Activated T-helper 2 cell treated with anti-CD3 and anti-CD28 coated beads, Interferon-gamma antibody, Interleukin-2, Interleukin-4, amounts not matched to agents 10 μg/mL and 5 μg/mL and 100 μg/mL, durations not matched to agents 14 hours and 24 hours and 36 hours (primary cell): ENCODE results near the gene RNU6-1. TPM values are rescaled to one million over a fixed set of nuclear protein-coding genes. Genes with fewer than 3 reads are reported as not detected.

Experiments used
- DNase-seq: peaks from one replicate; pipeline ENCODE4 v3.0.0; 2021; ENCODE audit warnings: low spot score
- H3K27ac Mint-ChIP-seq: one replicate; pipeline ENCODE4 v1.8.0; 2021; ENCODE audit warnings: mixed read lengths
- H3K27me3 Mint-ChIP-seq: one replicate; pipeline ENCODE4 v1.8.0; 2021; ENCODE audit warnings: low read depth, mixed read lengths
- H3K36me3 Mint-ChIP-seq: one replicate; pipeline ENCODE4 v1.8.0; 2021; ENCODE audit warnings: low read depth, mixed read lengths
- H3K4me1 Mint-ChIP-seq: one replicate; pipeline ENCODE4 v1.8.0; 2021; ENCODE audit warnings: low read depth, mixed read lengths
- H3K4me3 Mint-ChIP-seq: one replicate; pipeline ENCODE4 v1.8.0; 2021; ENCODE audit warnings: low read depth, mild to moderate bottlenecking, moderate library complexity, mixed read lengths
- H3K9me3 Mint-ChIP-seq: one replicate; pipeline ENCODE4 v1.8.0; 2021; ENCODE audit warnings: mixed read lengths
- intact Hi-C: fragments of 100-400 bp; cut with micrococcal nuclease; formaldehyde crosslinking; loops from one replicate; pipeline ENCODE4 v1.15.1; 2023
- total RNA-seq: library from RNA; stranded (reverse); gene quantifications from 2 replicates; pipeline ENCODE4 v1.2.3, GENCODE V29; 2022

Gene RNU6-1
- total RNA-seq, 1 donor from 2014 or later = not detected

GRCh38 chr15:67836477-67836876 lies 3.4 kb downstream of the RNU6-1 start:
- peaks cover 33% of the 10 kb centered on the region for H3K4me1 Mint-ChIP-seq
- H3K4me3 Mint-ChIP-seq = no peak overlapping the region
- peaks cover 62% of the 10 kb centered on the region for H3K27me3 Mint-ChIP-seq

DNA sequence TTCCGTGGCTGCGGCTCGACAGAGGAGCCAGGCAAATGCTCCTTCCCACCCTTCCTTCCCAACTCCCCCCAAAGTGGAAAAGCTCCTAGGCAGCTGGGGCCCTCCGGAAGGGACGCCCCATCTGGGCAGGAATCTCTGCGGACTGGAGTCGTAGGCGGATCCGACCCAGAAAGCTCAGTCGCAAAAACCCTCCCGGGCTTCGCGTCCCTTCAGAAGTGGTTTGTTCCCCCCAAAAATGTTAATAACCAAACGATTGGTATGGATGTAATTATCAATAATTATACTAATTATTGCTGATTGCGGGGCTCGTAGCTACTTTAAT lies 3.8 kb downstream of the RNU6-1 start:
- no peak for DNase-seq
- peaks cover 29% of the 10 kb centered on the region for H3K4me1 Mint-ChIP-seq
- intact Hi-C loops = loop anchor here (1.0 to 10.0 kb wide), 4 partner anchors 334 to 889 kb away; no protein-coding TSS in a partner anchor
- H3K27me3 Mint-ChIP-seq = peaks cover 66% of the 10 kb centered on the region
- no peak overlapping the region for H3K27ac Mint-ChIP-seq
- H3K4me3 Mint-ChIP-seq = peak overlapping the region; percentile 51
- no peaks in the 10 kb centered on the region for H3K9me3 Mint-ChIP-seq
- H3K36me3 Mint-ChIP-seq = no peaks in the 10 kb centered on the region

More at GRCh38 chr15:67836477-67836876, 3.4 kb downstream of the RNU6-1 start:
- Mint-ChIP-seq H3K27ac (no peak overlapping the region), H3K36me3 (no peaks in the 10 kb centered on the region), H3K9me3 (no peaks in the 10 kb centered on the region)
- no peak for DNase-seq
- intact Hi-C loops = loop anchor here (1.0 to 10.0 kb wide), 4 partner anchors 334 to 889 kb away; no protein-coding TSS in a partner anchor

DNA sequence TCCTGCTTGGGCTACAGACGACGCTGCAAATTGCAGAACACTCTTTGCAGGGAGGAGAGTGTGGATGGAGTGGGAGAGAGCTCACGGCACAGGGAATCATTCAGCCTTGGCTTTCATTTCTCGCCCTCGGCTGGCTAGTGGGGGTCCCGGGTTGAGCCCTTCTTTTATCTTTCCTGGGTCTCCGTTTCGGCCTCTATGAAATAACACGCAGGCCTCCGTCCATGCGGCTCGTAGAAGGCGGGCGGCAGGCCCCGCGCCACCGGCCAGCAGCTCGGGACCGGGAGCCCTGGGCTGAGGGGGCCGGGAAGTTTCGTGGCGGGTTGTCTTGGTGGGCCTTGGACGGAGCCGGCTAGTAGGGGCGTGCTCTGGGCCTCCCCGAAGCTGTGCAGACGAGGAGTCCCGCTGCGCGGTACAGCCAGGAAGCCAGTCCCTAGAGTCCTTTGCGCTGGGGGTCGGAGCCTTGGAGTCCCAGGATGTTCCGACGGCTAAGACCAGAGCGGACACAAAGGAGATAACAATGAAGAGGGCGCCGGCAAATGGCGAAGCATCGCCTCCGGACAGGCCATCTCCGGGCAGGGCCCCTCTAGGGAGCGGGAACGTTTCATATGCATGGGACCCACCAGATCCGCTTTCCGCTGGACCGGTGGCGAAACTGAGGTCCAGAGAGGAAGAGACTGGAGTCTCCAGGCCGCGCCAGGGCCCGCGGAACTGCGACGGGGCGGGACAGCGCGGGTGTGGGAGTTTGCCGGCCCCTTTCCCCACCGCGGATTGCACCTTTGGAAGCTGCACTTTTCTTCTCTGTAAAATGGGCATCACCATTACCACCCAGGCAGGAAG lies 4.3 kb downstream of the RNU6-1 start:
- Mint-ChIP-seq H3K4me1 (peaks cover 26% of the 10 kb centered on the region), H3K9me3 (no peaks in the 10 kb centered on the region), H3K27ac (no peak overlapping the region), H3K27me3 (peaks cover 70% of the 10 kb centered on the region), H3K36me3 (no peaks in the 10 kb centered on the region), H3K4me3 (peak overlapping the region; percentile 52)
- intact Hi-C loops = loop anchor here (1.0 to 10.0 kb wide), 4 partner anchors 333 to 888 kb away; no protein-coding TSS in a partner anchor
- DNase-seq = no peak

DNA sequence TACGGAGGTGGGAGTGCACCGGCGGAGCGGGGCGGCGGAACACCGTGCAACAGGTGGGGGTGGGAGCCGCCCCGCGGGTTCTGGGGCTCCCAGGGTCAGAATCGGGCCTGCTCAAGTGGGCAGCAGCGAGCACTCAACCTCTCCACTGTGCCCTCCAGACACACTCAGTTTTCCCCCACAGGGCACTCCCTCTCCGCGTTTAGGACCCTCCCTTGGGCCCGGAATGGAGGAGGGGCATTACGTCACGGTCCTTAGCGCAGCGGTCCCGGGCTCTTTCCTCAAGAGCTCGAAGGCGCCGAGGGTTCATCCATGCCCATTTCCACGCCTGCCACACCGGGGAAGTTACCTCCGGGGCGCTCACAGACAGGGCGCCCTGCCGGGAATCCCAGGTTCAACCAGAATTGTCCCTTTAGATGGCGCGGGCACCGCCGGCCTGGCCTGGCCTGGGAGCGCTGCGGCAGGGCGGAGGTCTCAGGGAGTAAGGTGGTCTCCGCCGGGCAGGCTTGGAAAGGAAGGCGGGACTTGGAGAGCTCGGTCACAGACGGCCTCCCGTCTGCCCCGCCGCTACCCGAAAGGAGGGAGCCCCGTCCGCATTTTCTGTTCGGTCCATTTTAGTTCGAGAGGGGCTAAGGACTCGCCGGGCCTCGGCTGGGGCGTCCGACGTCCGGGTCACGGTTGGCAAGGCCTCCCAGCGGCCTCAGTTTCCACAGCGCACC lies 5.1 kb downstream of the RNU6-1 start:
- Mint-ChIP-seq H3K27me3 (peaks cover 77% of the 10 kb centered on the region), H3K27ac (no peak overlapping the region), H3K4me3 (peak overlapping the region; percentile 52), H3K4me1 (peaks cover 24% of the 10 kb centered on the region), H3K9me3 (no peaks in the 10 kb centered on the region), H3K36me3 (no peaks in the 10 kb centered on the region)
- DNase-seq = no peak
- intact Hi-C loops = loop anchor here (5.0 to 10.0 kb wide), 3 partner anchors 332 to 887 kb away; no protein-coding TSS in a partner anchor

DNA sequence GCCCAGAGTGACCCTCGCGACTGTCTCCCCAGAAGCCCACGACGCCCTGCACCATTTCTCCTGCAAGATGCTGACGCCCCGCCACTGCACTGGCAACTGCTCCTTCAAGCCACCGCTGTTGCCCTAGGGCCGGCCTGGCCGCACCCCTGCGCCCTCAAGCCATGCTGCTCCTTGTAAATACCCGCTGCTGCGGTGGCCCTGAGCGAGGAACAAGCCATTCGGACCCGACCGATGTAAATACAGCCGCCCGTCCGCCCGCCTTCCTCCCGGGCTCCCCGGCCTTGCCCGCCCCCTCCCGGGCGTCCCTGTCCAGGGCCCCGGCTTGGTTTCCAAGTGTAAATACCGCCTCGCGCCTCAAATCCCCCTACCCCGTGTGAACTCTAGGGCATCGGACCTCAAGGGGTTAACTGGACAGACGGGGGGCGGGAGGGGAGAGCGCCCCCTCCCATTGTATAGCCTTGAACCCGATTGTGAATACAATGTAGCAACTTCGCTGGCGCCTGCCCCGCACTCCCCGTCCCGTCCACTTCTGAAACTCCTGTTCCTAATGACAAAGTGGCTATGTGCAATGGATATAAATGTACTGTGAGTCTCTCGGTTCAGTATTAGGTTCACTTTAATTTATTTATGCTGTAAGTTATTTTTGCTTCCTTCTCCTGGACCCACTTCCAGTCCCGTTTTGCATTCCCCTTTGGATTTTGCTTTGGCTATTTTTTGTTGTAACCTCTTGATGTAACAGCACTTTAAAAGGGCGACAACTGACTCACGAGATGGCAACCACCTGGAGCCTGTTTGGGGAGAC lies 5.9 kb downstream of the RNU6-1 start:
- Mint-ChIP-seq H3K27ac (no peak overlapping the region), H3K4me1 (peaks cover 19% of the 10 kb centered on the region), H3K4me3 (peak overlapping the region; percentile 33), H3K9me3 (no peaks in the 10 kb centered on the region), H3K36me3 (no peaks in the 10 kb centered on the region), H3K27me3 (peaks cover 80% of the 10 kb centered on the region)
- intact Hi-C loops = loop anchor here (10.0 kb wide), 1 partner anchor 529 kb away; no protein-coding TSS in a partner anchor
- DNase-seq = no peak

DNA sequence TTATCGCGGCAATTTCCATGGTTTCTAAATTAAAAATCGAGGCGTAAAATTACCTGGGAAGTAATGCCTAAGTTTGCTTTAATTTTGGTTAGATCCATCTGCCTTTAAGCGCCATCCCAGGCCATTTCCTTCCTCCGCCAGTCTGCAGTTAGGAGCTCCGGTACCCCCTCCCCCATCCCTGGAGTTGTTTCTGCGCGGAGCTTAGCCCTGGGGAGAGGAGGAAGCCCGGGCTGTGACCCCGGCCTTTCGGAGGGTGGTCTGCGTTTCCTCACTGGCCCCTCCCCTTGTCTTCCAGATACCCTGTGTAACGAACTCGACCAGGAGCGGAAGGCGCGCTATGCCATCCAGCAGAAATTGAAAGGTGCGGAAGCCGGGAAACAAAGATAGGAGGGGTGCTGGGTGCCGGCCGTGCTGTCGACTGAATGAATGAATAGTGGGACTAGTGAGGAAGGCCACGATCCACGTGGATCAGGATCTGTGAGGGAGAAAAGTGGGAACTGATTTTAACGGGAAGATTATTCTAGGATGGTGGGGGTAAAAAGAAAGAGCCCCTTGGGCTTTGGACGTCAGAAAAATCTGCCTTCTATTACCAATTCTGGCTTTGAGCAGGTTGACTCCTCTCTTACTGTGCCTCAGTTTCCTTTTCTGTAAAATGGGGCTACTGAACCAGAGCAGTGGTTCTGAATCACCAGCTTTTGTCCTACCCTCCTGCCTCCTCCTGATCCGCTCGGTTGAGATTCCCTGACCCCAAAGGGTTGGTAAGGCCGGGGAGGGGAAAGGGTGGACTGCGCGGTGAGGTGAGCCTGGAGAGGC lies 6.7 kb downstream of the RNU6-1 start:
- Mint-ChIP-seq H3K4me3 (peak overlapping the region; percentile 20), H3K27me3 (peaks cover 82% of the 10 kb centered on the region), H3K36me3 (no peaks in the 10 kb centered on the region), H3K27ac (no peak overlapping the region), H3K9me3 (no peaks in the 10 kb centered on the region), H3K4me1 (peaks cover 18% of the 10 kb centered on the region)
- intact Hi-C loops = loop anchor here (10.0 kb wide), 1 partner anchor 528 kb away; no protein-coding TSS in a partner anchor
- no peak for DNase-seq

GRCh38 chr15:67832031-67832551 lies 7.8 kb downstream of the RNU6-1 start:
- Mint-ChIP-seq H3K9me3 (no peaks in the 10 kb centered on the region), H3K27ac (no peak overlapping the region), H3K4me1 (peaks cover 18% of the 10 kb centered on the region), H3K4me3 (no peak overlapping the region), H3K36me3 (no peaks in the 10 kb centered on the region), H3K27me3 (peaks cover 74% of the 10 kb centered on the region)
- no peak for DNase-seq
- intact Hi-C loops = loop anchor here (10.0 kb wide), 1 partner anchor 527 kb away; no protein-coding TSS in a partner anchor

DNA sequence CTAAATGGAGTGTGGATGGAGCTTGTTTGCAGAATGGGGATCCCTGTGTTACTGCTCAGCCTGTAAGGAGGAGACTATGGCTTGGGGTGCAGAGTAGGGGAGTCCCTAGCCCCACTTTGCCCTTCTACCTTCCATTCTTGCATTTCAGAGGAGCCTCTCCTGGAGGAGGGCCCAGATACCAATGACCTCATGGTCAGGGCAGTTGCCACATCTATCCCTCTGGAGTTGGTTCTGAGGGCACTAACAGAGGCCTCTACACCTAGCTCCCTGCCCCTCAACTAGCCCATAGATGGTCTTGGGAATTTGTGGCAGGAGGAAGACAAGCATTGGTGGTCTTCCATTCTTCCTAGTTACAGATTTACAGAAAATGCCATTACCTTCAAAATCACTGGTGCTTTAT lies 8.5 kb downstream of the RNU6-1 start:
- H3K27ac Mint-ChIP-seq = no peak overlapping the region
- no peaks in the 10 kb centered on the region for H3K9me3 Mint-ChIP-seq
- H3K27me3 Mint-ChIP-seq = peaks cover 70% of the 10 kb centered on the region
- H3K4me1 Mint-ChIP-seq = peaks cover 19% of the 10 kb centered on the region
- DNase-seq = no peak
- no peaks in the 10 kb centered on the region for H3K36me3 Mint-ChIP-seq
- intact Hi-C loops = loop anchor here (10.0 kb wide), 1 partner anchor 527 kb away; no protein-coding TSS in a partner anchor
- H3K4me3 Mint-ChIP-seq = no peak overlapping the region

DNA sequence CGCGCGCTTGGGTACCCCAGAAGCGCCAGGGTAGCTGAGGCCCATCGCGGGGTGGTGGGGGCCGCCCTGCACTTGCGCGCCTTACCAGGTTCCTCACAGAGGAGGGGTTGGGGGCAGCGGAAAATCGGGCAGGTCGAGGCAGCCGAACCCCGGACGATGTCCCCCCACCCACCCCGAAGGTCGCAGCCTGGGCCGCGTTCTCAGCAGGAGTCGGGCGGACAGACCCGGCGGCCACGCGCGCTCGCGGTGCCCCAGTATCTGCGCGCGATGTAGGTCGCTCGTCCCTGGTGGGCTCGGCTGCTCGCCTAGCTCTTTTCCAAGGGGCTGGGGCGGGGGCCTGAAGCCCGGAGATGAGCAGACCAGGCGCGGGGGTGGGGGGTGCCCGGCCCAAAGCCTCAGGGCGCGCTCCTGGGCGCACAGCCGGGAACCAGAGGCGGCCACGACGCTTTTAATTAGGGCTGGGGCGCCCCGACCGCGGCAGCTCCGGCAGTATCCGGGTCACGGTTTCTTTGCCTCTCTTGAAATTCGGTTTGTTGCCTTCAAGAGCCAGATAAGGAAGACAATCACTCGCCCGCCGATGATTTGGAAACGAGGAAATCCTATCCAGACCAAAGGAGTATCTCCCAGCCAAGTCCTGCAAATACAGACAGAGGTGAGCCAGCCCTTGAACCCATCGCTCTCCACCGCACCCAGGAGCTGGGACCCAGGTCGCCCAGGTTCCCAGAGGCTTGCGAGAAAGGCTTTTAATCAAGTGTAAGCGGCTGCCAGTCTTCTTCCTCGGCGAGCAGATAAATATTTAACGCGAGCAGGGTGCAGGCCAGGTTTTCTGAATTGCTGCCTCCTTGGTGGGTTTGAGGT lies 10.0 kb downstream of the RNU6-1 start:
- Mint-ChIP-seq H3K36me3 (peaks cover 3% of the 10 kb centered on the region), H3K4me3 (no peak overlapping the region), H3K27ac (no peak overlapping the region), H3K4me1 (peaks cover 15% of the 10 kb centered on the region), H3K27me3 (peaks cover 70% of the 10 kb centered on the region), H3K9me3 (no peaks in the 10 kb centered on the region)
- intact Hi-C loops = loop anchor here (10.0 kb wide), 1 partner anchor 525 kb away; no protein-coding TSS in a partner anchor
- DNase-seq = no peak

DNA sequence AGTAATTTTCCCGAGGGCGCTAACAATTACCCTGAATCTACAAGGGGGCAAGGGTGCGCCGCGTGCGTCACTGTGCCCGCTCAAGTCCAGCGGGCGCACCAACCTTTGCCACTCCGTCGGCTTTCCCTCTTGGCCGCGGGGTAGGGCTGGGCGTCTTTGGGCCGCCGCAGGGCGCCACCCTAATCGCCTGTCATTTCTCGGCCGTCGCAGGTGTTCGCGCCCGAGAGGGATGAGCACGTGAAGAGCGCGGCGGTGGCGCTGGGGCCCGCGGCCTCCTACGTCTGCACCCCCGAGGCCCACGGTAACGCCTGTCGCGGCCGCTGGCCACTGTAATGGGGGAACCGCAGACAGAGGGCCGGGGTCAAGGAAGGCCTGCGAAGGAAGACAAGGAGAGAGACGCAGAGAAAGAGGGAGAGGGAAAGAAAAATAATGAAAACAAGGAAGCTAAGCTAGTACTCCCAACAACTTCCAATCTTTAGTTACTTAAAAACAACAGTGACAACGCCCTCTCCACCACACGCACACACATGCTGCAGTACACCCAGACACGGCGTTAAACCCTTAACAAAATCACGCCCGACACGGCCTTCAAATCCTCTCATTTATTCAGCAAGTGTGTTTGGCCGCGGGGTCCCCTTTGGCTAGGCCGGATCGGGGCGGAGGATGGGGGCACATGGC lies 10.7 kb downstream of the RNU6-1 start:
- Mint-ChIP-seq H3K27me3 (peaks cover 70% of the 10 kb centered on the region), H3K9me3 (no peaks in the 10 kb centered on the region), H3K4me3 (no peak overlapping the region), H3K27ac (no peak overlapping the region), H3K4me1 (peaks cover 14% of the 10 kb centered on the region), H3K36me3 (peaks cover 3% of the 10 kb centered on the region)
- intact Hi-C loops = no loop called here
- DNase-seq = no peak
